H1 (cell line): ENCODE measurements around the gene CYB5B. TPM values are rescaled to one million over a fixed set of nuclear protein-coding genes. Genes with fewer than 3 reads are reported as not detected.

Experiments used
- CTCF ChIA-PET: fragments of 300-600 bp; sonication (Branson Sonifier 250); formaldehyde crosslinking; loops from one replicate; lab custom pipeline; 2021; ENCODE audit not compliant: partially characterized antibody; lab: Charles Lee
- POLR2A ChIA-PET: fragments of 300-600 bp; sonication (Branson Sonifier 250); formaldehyde crosslinking; loops from one replicate; lab custom pipeline; 2021; ENCODE audit warnings: inconsistent platforms; ENCODE audit not compliant: partially characterized antibody; lab: Charles Lee
- DNase-seq, 2 experiments: peaks; one replicate each; pipeline versions ENCODE4 v3.0.0 to v3.0.0-alpha.2; 2010 to 2022; ENCODE audit warnings: low spot score in 2 of 2, low read depth in 1 of 2, mixed read lengths in 1 of 2
- FAIRE-seq: peaks from 2 replicates; lab custom pipeline; 2011; peaks lifted over from hg19 to GRCh38; lab: Jason Lieb, UNC
- H2AFZ ChIP-seq: 2 replicates; pipeline ENCODE4 v1.8.1; 2012; ENCODE audit warnings: low read length, inconsistent platforms
- H2AK5ac ChIP-seq: 2 replicates; pipeline ENCODE4 v1.6.1; 2013; ENCODE audit warnings: low read depth, low read length
- H2BK120ac ChIP-seq: replicated peaks from 2 replicates; pipeline ENCODE3; 2013; ENCODE audit warnings: low read depth, low read length, inconsistent platforms
- H2BK12ac ChIP-seq: 2 replicates; pipeline ENCODE4 v1.6.1; 2013; ENCODE audit warnings: low read depth, low read length
- H2BK15ac ChIP-seq: 2 replicates; pipeline ENCODE4 v1.6.1; 2013; ENCODE audit warnings: low read length
- H2BK20ac ChIP-seq: 2 replicates; pipeline ENCODE4 v1.6.1; 2013; ENCODE audit warnings: low read length
- H2BK5ac ChIP-seq: 2 replicates; pipeline ENCODE4 v1.6.1; 2013; ENCODE audit warnings: low read depth, low read length
- H3K14ac ChIP-seq: 2 replicates; pipeline ENCODE4 v1.6.1; 2013; ENCODE audit warnings: inconsistent platforms; ENCODE audit not compliant: insufficient read length
- H3K18ac ChIP-seq: 2 replicates; pipeline ENCODE4 v1.6.1; 2013; ENCODE audit warnings: low read length; ENCODE audit errors: extremely low read depth
- H3K23ac ChIP-seq: 2 replicates; pipeline ENCODE4 v1.6.1; 2013; ENCODE audit warnings: inconsistent platforms; ENCODE audit not compliant: insufficient read length
- H3K23me2 ChIP-seq: 2 replicates; pipeline ENCODE4 v1.6.1; 2013; ENCODE audit warnings: low read depth, low read length
- H3K27ac ChIP-seq: 2 replicates; pipeline ENCODE4 v1.6.1; 2011; ENCODE audit warnings: low read depth, low read length, inconsistent platforms
- H3K27me3 ChIP-seq, 4 experiments: replicated peaks in 1 of 4; 1 replicate in 1 of 4; 2 replicates in 3 of 4; pipeline versions ENCODE4 v1.6.1 to v1.8.1; 2011 to 2013; ENCODE audit warnings: low read length in 3 of 4, mild to moderate bottlenecking in 3 of 4, inconsistent platforms in 2 of 4, mixed read lengths in 2 of 4, moderate library complexity in 1 of 4; ENCODE audit not compliant: control insufficient read depth in 3 of 4, insufficient read depth in 3 of 4; ENCODE audit errors: extremely low read depth in 1 of 4
- H3K36me3 ChIP-seq, 4 experiments: 2 replicates each; pipeline versions ENCODE4 v1.6.1 to v1.8.1; 2011 to 2013; ENCODE audit warnings: mild to moderate bottlenecking in 4 of 4, low read length in 3 of 4, moderate library complexity in 2 of 4, control low read depth in 1 of 4, inconsistent platforms in 1 of 4; ENCODE audit not compliant: insufficient read depth in 4 of 4, control insufficient read depth in 2 of 4
- H3K4ac ChIP-seq: replicated peaks from 2 replicates; pipeline ENCODE3; 2013; ENCODE audit warnings: low read length, low read depth, mixed read lengths, inconsistent platforms; ENCODE audit not compliant: insufficient read length
- H3K4me1 ChIP-seq, 4 experiments: replicated peaks in 1 of 4; 1 replicate in 1 of 4; 2 replicates in 3 of 4; pipeline versions ENCODE4 v1.6.1 to v1.8.1; 2011 to 2013; ENCODE audit warnings: low read length in 3 of 4, inconsistent platforms in 2 of 4, mixed read lengths in 1 of 4; ENCODE audit not compliant: insufficient read depth in 4 of 4, control insufficient read depth in 3 of 4
- H3K4me2 ChIP-seq, 2 experiments: 2 replicates each; pipeline versions ENCODE4 v1.6.1 to v1.8.1; 2011 to 2013; ENCODE audit warnings: low read depth in 2 of 2, low read length in 2 of 2, control low read depth in 1 of 2, inconsistent platforms in 1 of 2, mild to moderate bottlenecking in 1 of 2; ENCODE audit not compliant: insufficient read depth in 1 of 2
- H3K4me3 ChIP-seq, 4 experiments: fragments of 200-600, 300-600 bp in 1 of 4; sonication (generic), shearing (Covaris generic), sonication (Bioruptor Twin) in 1 of 4; 2 replicates each; pipeline versions ENCODE4 v1.5.1 to v1.8.1; 2011 to 2016; ENCODE audit warnings: low read length in 4 of 4, low read depth in 3 of 4, control low read depth in 2 of 4, inconsistent platforms in 2 of 4, mild to moderate bottlenecking in 2 of 4, mixed read lengths in 1 of 4, moderate library complexity in 1 of 4; ENCODE audit not compliant: insufficient read depth in 2 of 4; ENCODE audit errors: extremely low read depth in 1 of 4
- H3K56ac ChIP-seq: replicated peaks from 2 replicates; pipeline ENCODE3; 2013; ENCODE audit warnings: low read depth, mild to moderate bottlenecking, mixed read lengths, low read length, inconsistent platforms; ENCODE audit not compliant: insufficient read length
- H3K79me1 ChIP-seq: 2 replicates; pipeline ENCODE4 v1.6.1; 2013; ENCODE audit warnings: low read depth, low read length, control low read depth
- H3K79me2 ChIP-seq, 2 experiments: 2 replicates each; pipeline versions ENCODE4 v1.6.1 to v1.8.1; 2012 to 2013; ENCODE audit warnings: low read length in 2 of 2, mild to moderate bottlenecking in 2 of 2, inconsistent platforms in 1 of 2; ENCODE audit not compliant: insufficient read depth in 2 of 2, control insufficient read depth in 1 of 2
- H3K9ac ChIP-seq, 4 experiments: replicated peaks in 1 of 4; 1 replicate in 1 of 4; 2 replicates in 3 of 4; pipeline versions ENCODE4 v1.6.1 to v1.8.1; 2011 to 2013; ENCODE audit warnings: low read depth in 3 of 4, low read length in 3 of 4, control low read depth in 2 of 4, mild to moderate bottlenecking in 2 of 4, moderate library complexity in 2 of 4, inconsistent platforms in 1 of 4; ENCODE audit errors: extremely low read depth in 1 of 4
- H3K9me3 ChIP-seq, 2 experiments: 2 replicates each; pipeline versions ENCODE4 v1.6.1 to v1.8.1; 2012 to 2013; ENCODE audit warnings: mild to moderate bottlenecking in 2 of 2, moderate library complexity in 2 of 2, control low read depth in 1 of 2, inconsistent platforms in 1 of 2, low read depth in 1 of 2, low read length in 1 of 2, mixed read lengths in 1 of 2; ENCODE audit not compliant: insufficient read depth in 2 of 2
- H4K20me1 ChIP-seq, 2 experiments: replicated peaks in 1 of 2; 2 replicates each; pipeline versions ENCODE3 to v1.8.1; 2011 to 2013; ENCODE audit warnings: inconsistent platforms in 2 of 2, low read length in 2 of 2, mild to moderate bottlenecking in 1 of 2; ENCODE audit not compliant: insufficient read depth in 2 of 2, control insufficient read depth in 1 of 2
- H4K5ac ChIP-seq: 2 replicates; pipeline ENCODE4 v1.6.1; 2013; ENCODE audit warnings: low read length, low read depth, mixed read lengths, inconsistent platforms; ENCODE audit not compliant: insufficient read length
- H4K8ac ChIP-seq: 2 replicates; pipeline ENCODE4 v1.8.0; 2013; ENCODE audit warnings: mild to moderate bottlenecking, moderate library complexity, low read length, inconsistent platforms; ENCODE audit not compliant: insufficient read depth; ENCODE audit errors: extremely low read depth
- H4K91ac ChIP-seq: replicated peaks from 2 replicates; pipeline ENCODE3; 2013; ENCODE audit warnings: low read length, mixed read lengths, inconsistent platforms; ENCODE audit not compliant: insufficient read length
- TBP ChIP-seq: IDR thresholded peaks from 2 replicates; pipeline ENCODE4 v1.6.1; 2011; ENCODE audit warnings: low read depth, low read length, improper control_type of control experiment
- WGBS, 2 experiments: shearing (Covaris generic) in 1 of 2; methylation state at CpG; one replicate each; pipeline versions ENCODE4 v1.1.6 to v1.1.7; 2013 to 2015; ENCODE audit warnings: low lambda C conversion rate in 2 of 2, mixed read lengths in 2 of 2, inconsistent platforms in 1 of 2, low coverage in 1 of 2, missing lambda C conversion rate in 1 of 2; ENCODE audit not compliant: insufficient replicate concordance in 2 of 2, insufficient coverage in 1 of 2, insufficient read length in 1 of 2; ENCODE audit errors: extremely low coverage in 1 of 2, missing lambda C conversion rate in 1 of 2; 5-methylcytosine and 5-hydroxymethylcytosine counted together
- polyA plus RNA-seq, 7 experiments: library from polyadenylated mRNA; depleted of rRNA in 3 of 7; stranded (reverse) in 5 of 7; unstranded in 2 of 7; fragments of >200 nt in 5 of 7; fragments of 200-250 nt in 2 of 7; gene quantifications; 1 replicate in 5 of 7; 2 replicates in 1 of 7; 4 replicates in 1 of 7; pipeline versions ENCODE4 v1.2.1 to v1.2.3, GENCODE V29; 2011 to 2013; ENCODE audit warnings: missing spikeins in 2 of 7, mixed read lengths in 2 of 7
- total RNA-seq: library from RNA; stranded (reverse); fragmentation: NEBNext Ultra II Directional; extraction: Animal tissue kit (Norgen Biotek cat#: 25700); gene quantifications from 2 replicates; pipeline ENCODE4 v1.2.1, GENCODE V29; 2021

The CYB5B gene
- total and polyA plus RNA-seq, 2 of the 8 experiments (the other 6 are each of a cell fraction or from before 2014, with no cell fraction given): 108 to 127 TPM

- TF ChIP-seq TBP: no peak
- Histone ChIP-seq H3K23ac (no peak overlapping the region), H3K27ac (no peak overlapping the region), H3K27me3 (no peaks in the 10 kb centered on the region), H3K36me3 (no peaks in the 10 kb centered on the region), H3K9ac (no peak overlapping the region), H4K20me1 (no peaks in the 10 kb centered on the region), H2BK20ac (no peak overlapping the region), H3K4me1 (no peaks in the 10 kb centered on the region; a peak in 1 of 7 replicates), H2BK5ac (no peak overlapping the region), H3K18ac (no peak overlapping the region), H3K79me2 (no peaks in the 10 kb centered on the region), H2AFZ (no peak overlapping the region), H2BK120ac (no peak overlapping the region), H3K4ac (no peak overlapping the region), H3K14ac (no peak overlapping the region), H4K91ac (no peak overlapping the region), H2BK12ac (no peak overlapping the region), H2AK5ac (no peak overlapping the region), H3K23me2 (no peaks in the 10 kb centered on the region), H3K56ac (no peak overlapping the region), H4K5ac (no peak overlapping the region), H4K8ac (no peak overlapping the region; the same call in 1 of the 2 replicates), H2BK15ac (no peak overlapping the region), H3K9me3 (no peaks in the 10 kb centered on the region), H3K4me2 (no peak overlapping the region), H3K4me3 (no peak overlapping the region), H3K79me1 (no peaks in the 10 kb centered on the region)
- FAIRE-seq: no peak
- WGBS, 2 experiments: 98% methylated on average over 4 of the region's 4 CpGs; no CpG with 5 or more reads in 1 of the 2 experiments
- no peak for DNase-seq
- POLR2A ChIA-PET: no interaction called here
- CTCF ChIA-PET: interaction anchor here (0.9 to 3.1 kb wide), 7 partner anchors 12 to 168 kb away, joined by 3 to 7 read pairs (median 4); no protein-coding TSS in a partner anchor
Observed at GRCh38 chr16:69496376-69496775, 72.0 kb downstream of the CYB5B start.
